ENCODE measurements around the gene DENND1A. TPM values are rescaled to one million over a fixed set of nuclear protein-coding genes. Genes with fewer than 3 reads are reported as not detected.

The DENND1A gene
- total RNA-seq, 1 donor from 2014 or later = 25.2 TPM

GRCh38 chr9:123657099-123657498 is 272.8 kb downstream of the DENND1A start:
- no peak for DNase-seq
- H3K4me1 Mint-ChIP-seq = peaks cover 38% of the 10 kb centered on the region
- no peaks in the 10 kb centered on the region for H3K27me3 Mint-ChIP-seq
- ATAC-seq (ENCODE audit: low read depth) = no peak
- intact Hi-C loops (cut with micrococcal nuclease) = no loop called here
- H3K4me3 Mint-ChIP-seq = no peak overlapping the region
- POLR2A ChIA-PET = no interaction called here
- no peak for TF ChIP-seq CTCF (IDR thresholded peaks at IDR 0.05)
- H3K9me3 Mint-ChIP-seq = peaks cover 7% of the 10 kb centered on the region
- CTCF ChIA-PET = no interaction called here
- peaks cover 19% of the 10 kb centered on the region for H3K36me3 Mint-ChIP-seq (ENCODE audit: low read depth)
- H3K27ac Mint-ChIP-seq = no peak overlapping the region

GRCh38 chr9:123656565-123656964 is 273.4 kb downstream of the DENND1A start:
- H3K4me1 Mint-ChIP-seq = peaks cover 33% of the 10 kb centered on the region
- no peaks in the 10 kb centered on the region for H3K27me3 Mint-ChIP-seq
- no peak overlapping the region for H3K4me3 Mint-ChIP-seq
- intact Hi-C loops (cut with micrococcal nuclease) = no loop called here
- H3K9me3 Mint-ChIP-seq = peaks cover 2% of the 10 kb centered on the region
- ChIA-PET POLR2A (no interaction called here), CTCF (no interaction called here)
- ATAC-seq (ENCODE audit: low read depth) (no peak), DNase-seq (no peak)
- no peak for TF ChIP-seq CTCF (IDR thresholded peaks at IDR 0.05)
- no peak overlapping the region for H3K27ac Mint-ChIP-seq
- peaks cover 18% of the 10 kb centered on the region for H3K36me3 Mint-ChIP-seq (ENCODE audit: low read depth)

- ChIA-PET CTCF (no interaction called here), POLR2A (interaction anchor here (0.5 kb wide), 1 partner anchor 7 kb away, joined by 5 read pairs; no protein-coding TSS in a partner anchor)
- Mint-ChIP-seq H3K36me3 (ENCODE audit: low read depth) (peaks cover 18% of the 10 kb centered on the region), H3K9me3 (no peaks in the 10 kb centered on the region), H3K4me1 (peaks cover 26% of the 10 kb centered on the region), H3K27me3 (no peaks in the 10 kb centered on the region), H3K4me3 (no peak overlapping the region), H3K27ac (no peak overlapping the region)
- TF ChIP-seq CTCF (IDR thresholded peaks at IDR 0.05) = no peak
- intact Hi-C loops (cut with micrococcal nuclease) = no loop called here
- DNase-seq (no peak), ATAC-seq (ENCODE audit: low read depth) (no peak)
Measured at GRCh38 chr9:123655681-123656423, 274.1 kb downstream of the DENND1A start.

- DNase-seq (no peak), ATAC-seq (ENCODE audit: low read depth) (no peak)
- H3K27ac Mint-ChIP-seq = no peak overlapping the region
- intact Hi-C loops (cut with micrococcal nuclease) = no loop called here
- H3K27me3 Mint-ChIP-seq = no peaks in the 10 kb centered on the region
- no peaks in the 10 kb centered on the region for H3K9me3 Mint-ChIP-seq
- ChIA-PET CTCF (no interaction called here), POLR2A (interaction anchor here (0.5 kb wide), 1 partner anchor 8 kb away, joined by 5 read pairs; no protein-coding TSS in a partner anchor)
- peaks cover 20% of the 10 kb centered on the region for H3K4me1 Mint-ChIP-seq
- no peak overlapping the region for H3K4me3 Mint-ChIP-seq
- TF ChIP-seq CTCF (IDR thresholded peaks at IDR 0.05) = no peak
- peaks cover 18% of the 10 kb centered on the region for H3K36me3 Mint-ChIP-seq (ENCODE audit: low read depth)
Measured at GRCh38 chr9:123654994-123655637, 274.8 kb downstream of the DENND1A start.

GRCh38 chr9:123654218-123654993 is 275.5 kb downstream of the DENND1A start:
- ATAC-seq (ENCODE audit: low read depth) = no peak
- H3K9me3 Mint-ChIP-seq = no peaks in the 10 kb centered on the region

More at GRCh38 chr9:123654218-123654993, 275.5 kb downstream of the DENND1A start:
- Mint-ChIP-seq H3K36me3 (ENCODE audit: low read depth) (peaks cover 18% of the 10 kb centered on the region), H3K27ac (no peak overlapping the region), H3K27me3 (no peaks in the 10 kb centered on the region), H3K4me1 (peaks cover 16% of the 10 kb centered on the region), H3K4me3 (no peak overlapping the region)
- no peak for DNase-seq
- no peak for TF ChIP-seq CTCF (IDR thresholded peaks at IDR 0.05)
- intact Hi-C loops (cut with micrococcal nuclease) = no loop called here
- ChIA-PET POLR2A (no interaction called here), CTCF (no interaction called here)

Measured in activated B cell treated with CpG ODN at 0.5 μM for 24 hours (primary cell).